CD4-positive, alpha-beta T cell treated with Interleukin-6 at 100 ng/mL for 8 hours (primary cell): ENCODE measurements around the gene TJP1.

Experiments
- DNase-seq: peaks from one replicate; pipeline ENCODE4 v3.0.0-alpha.2; 2020; ENCODE audit warnings: mixed read lengths, low spot score

The TJP1 gene

GRCh38 chr15:29822100-29822683, at the start of gene TJP1:
Gene TJP1 (minus strand): TSS chr15:29822468. CDS start chr15:29822028, 440 bp downstream.
- DNase-seq: no peak

DNA sequence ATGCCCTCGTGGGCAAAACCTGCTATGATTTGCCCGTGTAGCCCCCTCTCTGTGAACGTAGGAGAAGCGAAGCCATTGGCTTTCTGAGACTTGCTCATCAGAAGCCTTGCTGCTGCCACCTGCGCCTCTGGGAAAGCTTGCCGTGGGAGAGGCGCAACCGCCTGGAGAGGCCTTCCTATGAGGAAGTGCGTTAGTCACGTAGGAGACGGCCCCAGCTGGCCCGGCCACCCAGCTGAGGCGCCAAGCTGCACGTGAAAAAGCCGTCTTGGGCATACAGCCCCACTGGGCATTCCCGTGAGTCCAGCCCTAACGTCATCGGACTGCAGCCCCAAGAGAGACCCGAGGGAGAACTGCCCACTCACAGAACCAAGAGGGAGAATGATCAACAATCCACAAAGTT, 49.1 kb upstream of the TJP1 start:
- no peak for DNase-seq

DNA sequence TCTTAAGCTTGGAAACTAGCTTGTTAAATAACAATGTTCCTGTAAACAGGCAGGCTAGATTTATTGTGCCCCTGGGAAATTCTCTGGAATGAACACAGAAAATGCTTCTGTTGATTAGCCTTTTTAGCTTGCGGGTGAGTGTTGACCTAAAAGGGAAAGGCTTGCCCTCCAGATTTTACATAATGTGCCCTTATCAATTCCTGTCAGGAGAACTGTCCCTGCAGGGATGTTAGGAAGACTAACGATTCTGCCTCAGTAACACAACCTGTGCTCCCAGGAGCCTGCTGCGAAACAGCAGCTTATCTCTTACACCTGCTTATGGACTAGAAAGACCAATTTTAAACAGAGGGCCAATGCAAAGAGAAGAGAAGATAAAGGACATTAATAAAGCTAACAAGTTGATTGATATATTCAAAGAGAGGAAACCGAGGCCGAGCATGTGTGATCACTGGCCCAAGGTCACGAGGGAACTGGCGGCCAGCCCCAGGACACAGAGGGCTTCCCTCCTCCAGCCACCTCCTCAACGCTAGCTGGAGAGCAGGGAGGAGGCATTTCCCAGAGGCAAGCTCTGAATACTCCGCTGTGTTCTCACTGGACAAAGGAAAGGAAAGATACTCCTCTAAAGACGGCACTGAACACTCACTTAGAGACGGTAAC, 48.4 kb upstream of the TJP1 start:
- no peak for DNase-seq

GRCh38 chr15:29867241-29868000, 45.2 kb upstream of the TJP1 start:
- no peak for DNase-seq

DNA sequence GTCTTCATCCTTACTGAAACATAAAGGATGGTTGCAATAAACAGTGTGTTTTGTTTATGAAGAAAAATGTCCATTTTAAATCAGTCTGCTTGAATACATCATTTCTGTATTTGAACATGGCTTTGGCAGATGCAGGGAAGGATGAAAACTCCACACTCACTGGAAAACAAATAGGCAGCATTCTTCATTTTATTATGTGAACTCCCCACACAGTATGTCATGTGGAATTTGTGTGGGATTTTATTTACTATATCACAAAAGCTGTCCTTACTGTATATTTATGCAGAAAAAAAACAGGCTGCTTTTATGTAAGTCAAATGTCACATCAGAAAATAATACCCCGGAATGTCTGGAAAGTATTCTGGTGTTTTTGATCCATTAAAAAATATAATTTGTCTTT, 44.1 kb upstream of the TJP1 start:
- no peak for DNase-seq

- DNase-seq: no peak
Measured at GRCh38 chr15:29864501-29864900, 42.2 kb upstream of the TJP1 start.

GRCh38 chr15:29863438-29863837, 41.2 kb upstream of the TJP1 start:
- no peak for DNase-seq

GRCh38 chr15:29862271-29862670, 40.0 kb upstream of the TJP1 start:
- no peak for DNase-seq

DNA sequence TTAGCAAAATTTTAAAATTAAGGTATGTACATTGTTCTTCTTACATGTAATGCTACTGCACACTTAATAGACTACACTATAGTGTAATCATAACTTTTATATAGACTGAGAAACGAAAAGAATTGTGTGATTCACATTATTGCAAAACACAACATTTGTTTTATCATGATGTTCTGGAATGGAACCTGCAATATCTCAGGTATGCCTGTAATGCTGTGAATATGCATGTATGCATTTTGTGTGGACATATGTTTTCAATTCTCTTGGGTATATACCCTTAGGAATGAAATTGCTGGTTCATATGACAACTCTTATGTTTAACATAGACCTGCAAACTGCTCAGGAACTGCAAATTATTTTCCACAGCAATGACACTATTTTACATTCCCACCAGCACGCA, 38.6 kb upstream of the TJP1 start:
- DNase-seq: no peak

- no peak for DNase-seq
Measured at GRCh38 chr15:29859973-29860715, 37.9 kb upstream of the TJP1 start.

GRCh38 chr15:29859293-29859692, 37.0 kb upstream of the TJP1 start:
- no peak for DNase-seq

DNA sequence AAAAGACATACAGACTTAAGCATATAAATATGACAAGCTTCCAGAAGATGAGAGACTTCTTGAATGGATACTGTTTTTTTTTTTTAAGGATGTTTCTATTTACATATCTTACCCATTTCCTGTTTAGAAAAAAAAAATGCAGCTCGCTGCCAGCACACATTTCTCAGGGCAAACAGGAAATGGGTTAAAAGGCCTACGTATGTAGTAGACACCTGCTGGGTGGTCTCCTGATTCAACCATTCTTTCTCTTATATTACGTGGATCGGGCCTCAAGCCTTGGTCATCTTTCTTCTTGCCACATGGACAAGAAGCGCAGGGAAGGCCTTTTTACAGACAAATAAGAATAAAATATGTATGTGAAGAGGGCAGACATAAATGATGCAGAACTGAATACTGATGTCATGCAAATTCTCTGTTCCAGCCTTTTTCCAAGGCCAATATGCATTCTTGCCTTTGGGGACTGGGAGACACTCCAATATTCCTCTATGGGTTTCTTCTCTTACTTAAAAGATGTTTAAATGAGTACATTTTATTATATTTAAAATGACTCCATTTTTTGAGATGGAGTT, 35.0 kb upstream of the TJP1 start:
- no peak for DNase-seq

GRCh38 chr15:29854413-29854812, 32.1 kb upstream of the TJP1 start:
- no peak for DNase-seq

DNA sequence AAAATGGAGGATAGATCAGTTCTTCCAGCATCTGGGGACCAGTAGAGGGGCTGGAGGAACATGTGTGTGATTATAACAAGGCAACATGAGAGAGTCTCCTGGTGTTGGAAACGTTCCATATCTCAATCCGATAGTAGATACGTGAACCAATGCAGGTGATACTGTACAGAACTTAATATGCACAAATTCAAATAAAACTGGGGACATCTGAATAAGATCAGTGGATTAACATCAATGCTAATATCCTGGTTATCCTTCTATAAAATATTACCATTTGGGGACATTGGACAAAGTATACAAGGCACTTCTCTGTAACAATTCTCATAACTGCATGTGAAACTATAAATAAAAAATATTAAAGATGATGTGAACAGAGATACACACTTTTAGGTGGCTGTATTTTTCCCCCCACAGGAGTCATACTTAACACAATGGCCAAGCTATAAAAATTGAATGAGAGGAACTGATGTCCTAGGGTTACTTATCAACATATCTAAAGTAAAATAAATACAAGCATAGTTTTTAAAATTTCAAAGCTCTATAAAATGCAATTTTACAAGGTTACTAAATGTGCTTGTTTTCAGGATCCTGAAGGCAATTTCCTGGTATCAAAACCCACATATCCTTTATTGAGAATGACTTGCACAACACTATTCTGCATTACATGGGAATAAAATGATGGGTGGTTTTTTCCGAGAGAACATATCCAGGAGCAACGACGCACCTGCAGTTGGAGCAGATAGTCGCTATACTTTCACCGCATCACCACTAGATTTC, 31.1 kb upstream of the TJP1 start:
- DNase-seq: no peak

- DNase-seq: no peak
Measured at GRCh38 chr15:29852201-29852600, 29.9 kb upstream of the TJP1 start.

GRCh38 chr15:29849716-29850115, 27.4 kb upstream of the TJP1 start:
- no peak for DNase-seq

- DNase-seq: no peak
Measured at GRCh38 chr15:29849218-29849617, 26.9 kb upstream of the TJP1 start.

- no peak for DNase-seq
Measured at GRCh38 chr15:29844290-29844903, 22.1 kb upstream of the TJP1 start.

- no peak for DNase-seq
Measured at GRCh38 chr15:29842290-29842689, 20.0 kb upstream of the TJP1 start.

DNA sequence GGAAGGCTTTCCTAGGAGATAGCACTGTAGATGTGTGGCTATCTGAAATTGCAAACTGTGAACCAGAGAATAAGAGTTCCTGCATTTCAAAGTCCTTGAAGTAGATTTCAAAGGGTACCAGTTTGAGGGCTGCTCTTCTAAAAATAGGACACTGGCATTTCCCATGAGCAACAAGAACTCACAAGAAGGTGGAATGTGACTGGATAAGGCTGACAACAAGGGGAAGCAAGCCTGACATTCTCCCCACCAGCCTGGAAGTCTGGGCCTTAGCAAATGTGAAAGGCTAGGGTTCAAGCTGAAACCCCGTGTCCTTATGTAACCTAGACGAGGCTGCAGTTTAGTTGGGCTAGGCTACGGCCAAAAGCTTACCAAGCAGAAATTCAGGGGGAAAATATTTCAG, 18.7 kb upstream of the TJP1 start:
- no peak for DNase-seq

- no peak for DNase-seq
Measured at GRCh38 chr15:29840054-29840453, 17.8 kb upstream of the TJP1 start.
